ENCODE results near the gene C2orf72. TPM values are rescaled to one million over a fixed set of nuclear protein-coding genes. Genes with fewer than 3 reads are reported as not detected.
A peak's percentile ranks its signal among the peaks of the same experiment; 100 is the strongest.

Gene C2orf72
- total and polyA plus RNA-seq, 2 of the 13 experiments (the other 11 are each of a cell fraction or from before 2014, with no cell fraction given), result 147 to 203 TPM

DNA sequence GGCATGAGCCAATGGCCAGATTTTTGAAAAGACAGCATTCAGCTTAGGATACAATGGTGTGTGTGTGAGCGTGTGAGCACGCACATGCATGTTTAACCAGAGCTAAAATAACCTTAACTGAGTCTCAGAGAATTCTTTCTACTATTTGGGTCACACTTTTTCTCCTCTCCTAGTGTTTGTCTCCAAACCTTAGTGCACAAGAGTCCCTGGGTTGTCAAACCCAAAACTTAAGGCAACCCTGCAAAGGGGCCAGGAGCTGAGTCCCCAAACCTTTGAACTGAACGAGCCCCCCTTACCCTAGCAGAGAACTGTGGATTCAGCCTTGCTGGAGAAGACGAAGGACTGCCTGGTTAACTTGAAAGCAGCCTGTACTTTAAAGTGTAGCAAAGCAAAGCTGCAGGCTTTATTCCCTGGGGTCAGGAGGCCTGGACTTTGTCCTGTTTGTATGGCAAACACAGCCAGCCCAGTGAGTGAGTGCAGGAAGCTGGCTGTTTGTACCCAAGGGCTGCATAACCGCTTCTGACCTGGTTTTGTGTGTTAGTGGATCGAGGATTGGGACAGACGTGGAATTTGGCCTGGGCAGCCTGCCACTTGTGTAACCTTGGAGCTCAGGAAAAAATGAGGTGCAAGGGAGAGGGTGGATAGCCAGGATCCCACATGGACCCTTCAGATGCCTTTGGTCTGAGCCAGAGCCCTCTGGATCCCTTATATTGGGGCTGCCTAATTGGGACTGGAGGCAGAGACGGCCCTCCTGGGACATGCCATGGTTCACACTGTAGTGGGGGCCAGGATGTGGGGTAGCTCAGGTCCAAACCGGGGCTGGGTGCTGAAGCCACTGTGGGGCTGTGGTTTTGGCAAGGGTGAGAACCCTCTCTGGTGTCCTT lies 12.9 kb downstream of the C2orf72 start (continued):
- TF ChIP-seq MBD4 (IDR thresholded peaks at IDR 0.05; ENCODE audit: borderline replicate concordance, low read length), result no peak
- TF ChIP-seq, protein P1, sequence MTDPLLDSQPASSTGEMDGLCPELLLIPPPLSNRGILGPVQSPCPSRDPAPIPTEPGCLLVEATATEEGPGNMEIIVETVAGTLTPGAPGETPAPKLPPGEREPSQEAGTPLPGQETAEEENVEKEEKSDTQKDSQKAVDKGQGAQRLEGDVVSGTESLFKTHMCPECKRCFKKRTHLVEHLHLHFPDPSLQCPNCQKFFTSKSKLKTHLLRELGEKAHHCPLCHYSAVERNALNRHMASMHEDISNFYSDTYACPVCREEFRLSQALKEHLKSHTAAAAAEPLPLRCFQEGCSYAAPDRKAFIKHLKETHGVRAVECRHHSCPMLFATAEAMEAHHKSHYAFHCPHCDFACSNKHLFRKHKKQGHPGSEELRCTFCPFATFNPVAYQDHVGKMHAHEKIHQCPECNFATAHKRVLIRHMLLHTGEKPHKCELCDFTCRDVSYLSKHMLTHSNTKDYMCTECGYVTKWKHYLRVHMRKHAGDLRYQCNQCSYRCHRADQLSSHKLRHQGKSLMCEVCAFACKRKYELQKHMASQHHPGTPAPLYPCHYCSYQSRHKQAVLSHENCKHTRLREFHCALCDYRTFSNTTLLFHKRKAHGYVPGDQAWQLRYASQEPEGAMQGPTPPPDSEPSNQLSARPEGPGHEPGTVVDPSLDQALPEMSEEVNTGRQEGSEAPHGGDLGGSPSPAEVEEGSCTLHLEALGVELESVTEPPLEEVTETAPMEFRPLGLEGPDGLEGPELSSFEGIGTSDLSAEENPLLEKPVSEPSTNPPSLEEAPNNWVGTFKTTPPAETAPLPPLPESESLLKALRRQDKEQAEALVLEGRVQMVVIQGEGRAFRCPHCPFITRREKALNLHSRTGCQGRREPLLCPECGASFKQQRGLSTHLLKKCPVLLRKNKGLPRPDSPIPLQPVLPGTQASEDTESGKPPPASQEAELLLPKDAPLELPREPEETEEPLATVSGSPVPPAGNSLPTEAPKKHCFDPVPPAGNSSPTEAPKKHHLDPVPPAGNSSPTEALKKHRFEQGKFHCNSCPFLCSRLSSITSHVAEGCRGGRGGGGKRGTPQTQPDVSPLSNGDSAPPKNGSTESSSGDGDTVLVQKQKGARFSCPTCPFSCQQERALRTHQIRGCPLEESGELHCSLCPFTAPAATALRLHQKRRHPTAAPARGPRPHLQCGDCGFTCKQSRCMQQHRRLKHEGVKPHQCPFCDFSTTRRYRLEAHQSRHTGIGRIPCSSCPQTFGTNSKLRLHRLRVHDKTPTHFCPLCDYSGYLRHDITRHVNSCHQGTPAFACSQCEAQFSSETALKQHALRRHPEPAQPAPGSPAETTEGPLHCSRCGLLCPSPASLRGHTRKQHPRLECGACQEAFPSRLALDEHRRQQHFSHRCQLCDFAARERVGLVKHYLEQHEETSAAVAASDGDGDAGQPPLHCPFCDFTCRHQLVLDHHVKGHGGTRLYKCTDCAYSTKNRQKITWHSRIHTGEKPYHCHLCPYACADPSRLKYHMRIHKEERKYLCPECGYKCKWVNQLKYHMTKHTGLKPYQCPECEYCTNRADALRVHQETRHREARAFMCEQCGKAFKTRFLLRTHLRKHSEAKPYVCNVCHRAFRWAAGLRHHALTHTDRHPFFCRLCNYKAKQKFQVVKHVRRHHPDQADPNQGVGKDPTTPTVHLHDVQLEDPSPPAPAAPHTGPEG (CRISPR knock-in tag; IDR thresholded peaks at IDR 0.05), result peak; percentile 94
- TF ChIP-seq TCF7L2 (IDR thresholded peaks at IDR 0.05; ENCODE audit: low read depth, low read length), result no peak
- TF ChIP-seq, protein P2, sequence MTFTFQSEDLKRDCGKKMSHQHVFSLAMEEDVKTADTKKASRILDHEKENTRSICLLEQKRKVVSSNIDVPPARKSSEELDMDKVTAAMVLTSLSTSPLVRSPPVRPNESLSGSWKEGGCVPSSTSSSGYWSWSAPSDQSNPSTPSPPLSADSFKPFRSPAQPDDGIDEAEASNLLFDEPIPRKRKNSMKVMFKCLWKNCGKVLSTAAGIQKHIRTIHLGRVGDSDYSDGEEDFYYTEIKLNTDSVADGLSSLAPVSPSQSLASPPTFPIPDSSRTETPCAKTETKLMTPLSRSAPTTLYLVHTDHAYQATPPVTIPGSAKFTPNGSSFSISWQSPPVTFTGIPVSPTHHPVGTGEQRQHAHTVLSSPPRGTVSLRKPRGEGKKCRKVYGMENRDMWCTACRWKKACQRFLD (CRISPR knock-in tag; IDR thresholded peaks at IDR 0.05; ENCODE audit: borderline replicate concordance), result no peak; the same call in 1 of the 2 replicates
- TF ChIP-seq, protein P3, sequence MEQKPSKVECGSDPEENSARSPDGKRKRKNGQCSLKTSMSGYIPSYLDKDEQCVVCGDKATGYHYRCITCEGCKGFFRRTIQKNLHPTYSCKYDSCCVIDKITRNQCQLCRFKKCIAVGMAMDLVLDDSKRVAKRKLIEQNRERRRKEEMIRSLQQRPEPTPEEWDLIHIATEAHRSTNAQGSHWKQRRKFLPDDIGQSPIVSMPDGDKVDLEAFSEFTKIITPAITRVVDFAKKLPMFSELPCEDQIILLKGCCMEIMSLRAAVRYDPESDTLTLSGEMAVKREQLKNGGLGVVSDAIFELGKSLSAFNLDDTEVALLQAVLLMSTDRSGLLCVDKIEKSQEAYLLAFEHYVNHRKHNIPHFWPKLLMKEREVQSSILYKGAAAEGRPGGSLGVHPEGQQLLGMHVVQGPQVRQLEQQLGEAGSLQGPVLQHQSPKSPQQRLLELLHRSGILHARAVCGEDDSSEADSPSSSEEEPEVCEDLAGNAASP (CRISPR knock-in tag; IDR thresholded peaks at IDR 0.05; ENCODE audit: borderline replicate concordance), result peak; percentile 97
- TF ChIP-seq ZFYVE20 (CRISPR knock-in tag; IDR thresholded peaks at IDR 0.05; ENCODE audit: borderline replicate concordance, low read depth), result peak; percentile 50; the same call in 1 of the 2 replicates
- TF ChIP-seq SYNCRIP (IDR thresholded peaks at IDR 0.05; ENCODE audit: insufficient read depth, low read depth, low read length), result no peak
- TF ChIP-seq RARA (CRISPR knock-in tag; IDR thresholded peaks at IDR 0.05), result peak; percentile 98
- TF ChIP-seq CHD4 (IDR thresholded peaks at IDR 0.05; ENCODE audit: borderline replicate concordance, low read length), result peak; percentile 91; the same call in 1 of the 2 replicates
- TF ChIP-seq, protein P4, sequence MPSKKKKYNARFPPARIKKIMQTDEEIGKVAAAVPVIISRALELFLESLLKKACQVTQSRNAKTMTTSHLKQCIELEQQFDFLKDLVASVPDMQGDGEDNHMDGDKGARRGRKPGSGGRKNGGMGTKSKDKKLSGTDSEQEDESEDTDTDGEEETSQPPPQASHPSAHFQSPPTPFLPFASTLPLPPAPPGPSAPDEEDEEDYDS (CRISPR knock-in tag; IDR thresholded peaks at IDR 0.05), result peak; percentile 98
- TF ChIP-seq ZNF253 (CRISPR knock-in tag; IDR thresholded peaks at IDR 0.05; ENCODE audit: borderline replicate concordance), result no peak
- peak; percentile 94 for TF ChIP-seq ZMYM3 (CRISPR knock-in tag; IDR thresholded peaks at IDR 0.05)
- TF ChIP-seq SMAD1 (CRISPR knock-in tag; IDR thresholded peaks at IDR 0.05; ENCODE audit: borderline replicate concordance, low read depth), result no peak
- peak; percentile 94 for TF ChIP-seq ZMYM4 (CRISPR knock-in tag; IDR thresholded peaks at IDR 0.05)
- peak; percentile 98 for TF ChIP-seq MTA1 (CRISPR knock-in tag; IDR thresholded peaks at IDR 0.05; ENCODE audit: borderline replicate concordance)
- TF ChIP-seq, protein P5, sequence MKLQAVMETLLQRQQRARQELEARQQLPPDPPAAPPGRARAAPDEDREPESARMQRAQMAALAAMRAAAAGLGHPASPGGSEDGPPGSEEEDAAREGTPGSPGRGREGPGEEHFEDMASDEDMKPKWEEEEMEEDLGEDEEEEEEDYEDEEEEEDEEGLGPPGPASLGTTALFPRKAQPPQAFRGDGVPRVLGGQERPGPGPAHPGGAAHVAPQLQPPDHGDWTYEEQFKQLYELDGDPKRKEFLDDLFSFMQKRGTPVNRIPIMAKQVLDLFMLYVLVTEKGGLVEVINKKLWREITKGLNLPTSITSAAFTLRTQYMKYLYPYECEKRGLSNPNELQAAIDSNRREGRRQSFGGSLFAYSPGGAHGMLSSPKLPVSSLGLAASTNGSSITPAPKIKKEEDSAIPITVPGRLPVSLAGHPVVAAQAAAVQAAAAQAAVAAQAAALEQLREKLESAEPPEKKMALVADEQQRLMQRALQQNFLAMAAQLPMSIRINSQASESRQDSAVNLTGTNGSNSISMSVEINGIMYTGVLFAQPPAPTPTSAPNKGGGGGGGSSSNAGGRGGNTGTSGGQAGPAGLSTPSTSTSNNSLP (IDR thresholded peaks at IDR 0.05; ENCODE audit: low read depth, low read length), result peak; percentile 84
- 0 out of 2 replicates have a peak, but pooled peaks have one; percentile 67 for TF ChIP-seq ZNF674 (CRISPR knock-in tag; IDR thresholded peaks at IDR 0.05; ENCODE audit: low read depth)

All from HepG2 (cell line).